NOMO-1 treated with DMSO at 0.1 percent for 48 hours (cell line): Measurements from ENCODE around the gene TBC1D1.

Source experiments
- DNase-seq: peaks from one replicate; lab custom pipeline; 2025; ENCODE audit not compliant: unreplicated experiment; lab: John Stamatoyannopoulos, UW

The TBC1D1 gene

DNA sequence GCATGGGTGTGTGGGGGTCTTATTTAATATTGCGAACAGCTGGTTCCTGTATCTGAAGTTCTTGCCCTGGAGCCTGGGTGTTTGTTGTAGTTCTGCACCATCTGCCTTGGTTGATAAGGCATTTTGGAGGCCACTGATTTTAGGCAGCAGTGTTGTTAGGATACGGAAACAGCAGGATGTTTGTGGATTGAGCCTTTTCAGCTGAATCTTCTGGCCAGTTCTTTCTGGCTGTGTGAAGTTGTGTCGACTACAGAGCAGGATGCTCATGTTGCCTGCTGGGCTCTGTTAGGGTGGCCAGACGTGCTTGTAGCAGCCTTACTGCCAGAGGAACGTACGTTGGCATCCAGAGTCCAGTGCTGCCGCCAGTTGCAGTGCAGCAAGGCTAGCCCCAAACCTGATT is 203.5 kb downstream of the TBC1D1 start:
- DNase-seq = no peak

DNA sequence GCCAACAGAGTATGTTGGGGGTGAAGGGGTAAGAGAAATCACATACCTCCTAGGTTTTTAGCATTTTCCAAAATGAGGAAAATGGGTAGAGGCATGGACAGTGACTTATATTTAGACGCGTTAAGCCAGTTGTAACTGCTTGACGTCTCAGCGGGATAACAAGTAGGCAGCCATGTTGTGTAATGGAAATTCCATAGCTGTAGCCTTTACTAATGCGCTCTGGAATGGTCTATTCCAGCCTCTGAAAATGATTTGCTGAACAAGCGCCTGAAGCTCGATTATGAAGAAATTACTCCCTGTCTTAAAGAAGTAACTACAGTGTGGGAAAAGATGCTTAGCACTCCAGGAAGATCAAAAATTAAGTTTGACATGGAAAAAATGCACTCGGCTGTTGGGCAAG is 204.8 kb downstream of the TBC1D1 start:
- DNase-seq = no peak

DNA sequence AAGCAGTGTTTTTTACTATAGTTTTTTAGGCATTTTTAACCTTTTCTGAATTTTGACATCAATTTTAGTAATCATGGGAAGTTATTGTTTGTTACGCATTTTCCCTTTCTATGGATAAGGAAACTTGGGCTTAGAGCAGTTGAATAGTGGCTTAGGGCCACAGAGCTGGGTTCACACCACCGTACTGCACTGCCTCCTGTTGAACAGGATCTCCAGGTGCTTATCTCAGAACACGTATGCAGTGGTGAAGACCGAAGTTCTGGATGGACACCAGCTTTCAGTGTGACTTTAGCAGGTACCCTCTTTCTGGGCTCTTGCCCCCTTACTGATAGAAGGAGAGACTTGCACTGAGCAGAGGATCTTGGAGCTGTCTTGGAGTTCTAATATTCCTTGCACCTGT is 206.9 kb downstream of the TBC1D1 start:
- DNase-seq = no peak

DNA sequence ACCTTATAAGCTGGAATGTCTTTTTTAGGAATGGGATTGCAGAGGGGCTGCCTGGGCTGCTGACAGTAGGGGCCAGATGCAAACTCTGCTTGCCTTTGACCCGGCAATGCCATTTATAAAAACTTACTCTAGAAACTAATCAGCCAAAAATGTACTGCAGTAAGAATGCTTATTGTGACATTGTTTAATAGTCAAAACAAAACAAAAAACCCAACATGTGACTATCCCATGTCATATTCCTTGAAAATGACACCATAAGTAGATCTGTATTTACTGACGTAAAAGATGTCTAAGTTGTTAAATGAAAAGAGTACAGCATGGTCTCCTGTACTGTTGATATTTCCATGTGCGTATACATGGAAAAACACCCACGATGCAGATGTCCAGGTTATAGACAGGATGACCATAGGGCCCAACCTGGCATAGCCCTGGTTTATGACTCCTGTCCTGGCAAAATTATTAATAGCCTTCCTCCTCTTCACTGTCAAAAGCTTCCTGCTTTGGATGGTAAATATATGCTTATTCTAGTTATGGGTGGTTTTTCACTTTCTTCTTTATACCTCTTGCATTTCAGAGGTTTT is 208.2 kb downstream of the TBC1D1 start:
- no peak for DNase-seq

DNA sequence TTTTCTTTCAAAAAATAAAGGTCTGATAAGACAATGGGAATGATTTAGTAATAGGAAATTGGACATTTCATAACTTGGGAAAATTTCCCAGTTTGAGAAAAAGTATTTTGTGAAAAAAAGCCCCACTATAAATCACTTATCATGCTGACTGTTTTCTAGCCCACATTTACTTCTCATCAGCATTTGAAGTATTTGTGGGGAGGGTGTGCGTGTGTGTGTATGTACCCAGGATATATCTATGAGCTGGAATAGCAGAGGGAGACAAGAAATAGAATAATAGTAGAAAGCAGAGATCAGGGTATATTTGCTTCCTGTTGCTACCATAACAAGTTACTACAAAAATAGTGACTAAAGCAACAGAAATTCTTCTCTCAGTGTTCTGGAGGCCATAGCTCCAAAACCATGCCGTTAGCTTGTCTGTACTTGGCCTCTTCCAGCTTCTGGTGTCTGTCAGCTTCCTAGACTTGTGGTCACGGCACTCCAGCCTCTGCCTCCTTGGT is 209.1 kb downstream of the TBC1D1 start:
- no peak for DNase-seq

DNA sequence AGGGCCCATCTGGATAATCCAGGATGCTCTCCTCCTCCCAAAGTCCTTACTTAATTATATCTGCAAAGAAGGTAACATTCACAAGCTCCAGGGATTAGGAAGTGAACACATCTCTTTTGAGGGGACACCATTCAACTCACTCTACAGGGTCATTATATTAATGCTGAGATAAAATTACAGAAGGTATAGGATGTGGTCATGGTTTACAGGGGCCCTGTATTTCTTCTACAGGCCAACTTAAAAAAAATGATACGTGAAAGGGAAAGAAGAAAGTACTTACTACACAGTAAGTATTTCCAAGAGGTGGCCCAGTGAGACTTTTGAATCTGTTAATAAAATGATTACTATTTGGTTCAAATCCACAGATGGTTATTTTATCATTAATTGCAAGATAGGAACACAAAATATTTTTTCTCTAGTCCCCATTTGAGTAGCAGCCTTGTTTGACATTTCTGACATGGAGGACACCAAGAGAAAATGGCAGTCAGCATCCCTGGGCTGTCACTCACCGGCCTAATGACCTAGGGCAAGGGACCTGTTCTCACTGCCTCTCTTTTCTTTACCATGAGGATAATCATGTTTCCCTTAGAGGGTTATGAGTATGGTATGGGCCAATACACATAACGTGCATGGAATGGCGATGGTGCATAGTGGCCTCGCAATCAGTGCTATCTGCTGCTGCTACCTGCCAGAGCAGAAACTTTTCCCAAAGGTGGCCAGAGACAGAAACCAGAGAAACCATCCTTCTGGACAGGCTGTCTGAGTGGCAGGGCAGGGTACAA is 209.8 kb downstream of the TBC1D1 start:
- no peak for DNase-seq

DNA sequence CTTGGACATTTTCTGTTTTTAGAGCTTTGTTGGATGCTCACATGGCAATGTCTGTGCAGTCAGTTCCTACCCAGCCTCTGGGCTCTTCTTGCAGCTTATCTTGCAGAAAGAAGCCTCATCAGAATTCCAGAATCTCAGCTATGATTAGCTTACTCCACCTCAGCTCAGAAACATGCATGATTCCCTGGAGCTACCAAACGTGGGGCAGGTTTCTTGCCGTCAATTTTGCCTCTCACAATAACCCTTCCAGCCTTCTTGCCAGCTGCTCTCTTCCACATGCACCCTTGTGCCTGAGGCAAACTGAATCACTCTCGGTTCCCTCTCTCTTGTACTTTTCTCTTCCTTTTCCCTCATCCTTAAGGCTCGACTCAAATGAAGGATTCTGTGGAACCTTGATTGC is 210.7 kb downstream of the TBC1D1 start:
- DNase-seq = no peak

DNA sequence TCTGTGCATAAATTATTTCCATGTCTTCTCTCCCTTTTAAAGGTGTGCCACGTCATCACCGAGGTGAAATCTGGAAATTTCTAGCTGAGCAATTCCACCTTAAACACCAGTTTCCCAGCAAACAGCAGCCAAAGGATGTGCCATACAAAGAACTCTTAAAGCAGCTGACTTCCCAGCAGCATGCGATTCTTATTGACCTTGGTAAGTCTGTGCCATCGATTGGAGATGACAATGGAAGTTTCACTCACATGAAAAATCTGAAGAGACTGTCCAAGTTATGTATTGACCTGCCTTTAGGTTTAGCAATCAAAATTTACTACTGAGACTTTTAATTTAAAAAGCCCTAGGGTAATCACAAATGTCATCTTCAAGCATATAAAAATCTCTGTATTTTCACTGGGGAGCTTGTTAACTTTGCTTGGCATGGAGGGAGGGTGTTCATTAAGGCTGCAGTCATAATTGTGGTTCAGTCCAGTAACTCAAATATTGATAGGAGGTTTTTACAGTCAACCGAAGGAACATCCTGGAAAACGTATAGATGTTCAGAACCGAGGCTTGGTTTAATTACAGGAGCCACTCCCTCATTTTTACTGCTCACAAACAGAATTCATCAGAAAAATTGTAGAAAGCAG is 212.2 kb downstream of the TBC1D1 start:
- DNase-seq = no peak

DNA sequence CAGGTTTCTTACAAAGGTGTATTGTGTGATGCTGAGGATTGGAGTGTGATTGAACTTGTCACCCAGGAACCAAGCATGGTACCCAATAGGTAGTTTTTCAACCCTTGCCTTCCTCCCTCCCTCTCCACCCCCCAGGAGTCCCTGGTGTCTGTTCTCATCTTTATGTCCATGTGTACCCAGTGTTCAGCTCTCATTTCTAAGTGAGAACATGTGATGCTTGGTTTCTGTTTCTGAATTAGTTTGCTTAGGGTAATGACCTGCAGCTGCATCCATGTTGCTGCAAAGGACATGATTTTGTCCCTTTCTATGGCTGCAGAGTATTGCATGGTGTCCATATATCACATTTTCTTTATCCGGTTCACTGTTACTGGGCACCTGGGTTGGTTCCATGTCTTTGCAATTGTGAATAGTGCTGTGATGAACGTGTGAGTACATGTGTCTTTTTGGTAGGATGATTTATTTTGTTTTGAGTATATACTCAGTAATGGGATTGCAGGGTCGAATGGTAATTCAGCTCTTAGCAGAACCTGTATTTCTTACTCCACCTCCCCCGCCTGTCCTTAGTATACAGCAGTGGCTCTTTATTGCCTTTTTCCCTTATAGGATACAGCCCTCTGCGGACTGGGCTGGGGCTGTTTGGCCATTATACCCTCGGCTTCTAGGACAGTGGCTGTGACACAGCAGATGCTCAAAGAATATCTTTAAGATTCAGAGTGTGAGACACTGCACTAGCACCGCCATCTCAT is 214.8 kb downstream of the TBC1D1 start:
- DNase-seq = no peak

DNA sequence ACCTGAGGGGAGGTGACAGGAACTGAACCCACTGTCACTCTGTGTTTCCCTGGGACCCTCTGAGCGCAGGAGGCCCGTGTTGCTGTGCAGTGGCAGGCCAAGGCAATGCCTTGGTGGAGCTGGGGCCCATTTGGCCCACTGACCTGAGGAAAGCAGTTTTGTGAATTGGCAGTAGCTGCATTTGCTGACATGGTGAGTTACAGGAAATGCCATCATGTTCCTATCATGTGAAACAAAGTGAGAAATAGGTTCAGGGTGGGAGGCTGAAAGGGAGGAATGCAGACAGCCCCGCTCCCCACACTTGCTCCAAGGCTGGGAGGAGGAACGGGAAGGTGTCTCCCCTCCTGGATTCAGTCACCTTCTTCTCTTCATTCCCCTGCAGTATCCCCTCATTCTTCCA is 215.4 kb downstream of the TBC1D1 start:
- DNase-seq = no peak

DNA sequence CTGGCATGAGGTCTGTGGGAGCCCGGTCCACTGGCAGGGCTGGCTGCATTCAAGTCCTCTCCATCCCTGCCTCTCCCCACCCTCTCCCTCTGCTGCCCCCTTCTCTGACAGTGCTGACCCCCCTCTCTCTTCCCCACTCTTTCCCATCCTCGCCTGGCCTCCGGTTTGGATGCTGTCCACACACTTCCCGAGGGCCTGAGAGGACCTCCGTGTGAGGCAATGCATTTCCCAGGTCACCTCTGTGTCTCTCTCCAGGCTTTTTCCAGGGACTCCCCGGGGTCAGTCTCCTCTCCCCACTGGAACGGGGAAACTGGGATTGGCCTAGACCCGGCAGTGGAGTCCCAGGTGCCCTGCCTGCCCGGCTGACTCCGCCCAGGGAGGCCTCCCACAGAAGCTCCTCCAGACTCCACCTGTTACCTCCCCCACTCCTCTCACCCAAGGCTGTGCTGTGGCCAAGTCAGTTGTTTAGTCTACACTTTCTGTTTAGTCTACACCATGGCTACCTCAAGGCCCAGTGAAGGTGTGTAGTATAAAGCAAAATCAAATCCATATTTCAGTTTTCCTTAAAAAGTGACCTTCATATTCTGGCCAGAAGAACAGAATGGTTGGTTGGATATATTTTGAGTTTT is 216.1 kb downstream of the TBC1D1 start:
- no peak for DNase-seq

DNA sequence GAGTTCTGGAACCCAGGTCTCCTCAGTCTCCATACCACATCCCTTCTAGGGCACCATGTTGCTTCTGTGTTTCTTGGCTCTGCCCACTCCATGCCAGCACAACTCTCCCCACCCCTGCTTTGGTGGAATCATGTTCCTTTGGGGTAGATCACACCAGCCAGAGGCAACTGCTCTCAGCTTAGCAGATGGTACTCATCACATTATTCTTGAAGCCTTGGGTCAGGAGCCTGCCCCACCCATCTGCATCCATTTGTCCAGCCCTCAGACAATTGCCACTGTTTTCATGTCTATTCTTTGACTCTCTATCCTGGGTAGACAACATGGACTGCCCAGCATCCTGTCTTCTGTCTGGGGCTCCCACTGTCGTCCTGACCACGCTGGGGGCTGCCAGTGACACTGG is 216.9 kb downstream of the TBC1D1 start:
- DNase-seq = no peak

DNA sequence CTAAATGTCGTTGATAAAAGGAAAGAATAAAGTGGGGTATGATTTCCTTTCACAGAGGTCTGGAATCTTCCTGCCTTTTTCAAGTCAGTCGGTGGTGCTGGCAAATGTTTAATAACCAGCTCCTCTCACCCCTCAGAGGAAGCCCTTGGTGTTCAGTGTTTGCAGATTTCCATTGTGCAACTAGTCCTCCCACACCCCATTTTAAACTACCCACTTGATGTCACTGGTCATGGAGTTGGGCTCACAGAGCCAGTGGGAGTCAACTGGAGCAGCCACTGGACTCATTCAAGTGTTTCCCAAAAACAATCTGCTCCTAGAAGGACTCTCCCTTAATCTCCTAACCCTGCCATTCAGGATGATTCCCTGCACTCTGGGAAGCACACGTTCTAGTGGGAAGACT is 218.5 kb downstream of the TBC1D1 start:
- no peak for DNase-seq

DNA sequence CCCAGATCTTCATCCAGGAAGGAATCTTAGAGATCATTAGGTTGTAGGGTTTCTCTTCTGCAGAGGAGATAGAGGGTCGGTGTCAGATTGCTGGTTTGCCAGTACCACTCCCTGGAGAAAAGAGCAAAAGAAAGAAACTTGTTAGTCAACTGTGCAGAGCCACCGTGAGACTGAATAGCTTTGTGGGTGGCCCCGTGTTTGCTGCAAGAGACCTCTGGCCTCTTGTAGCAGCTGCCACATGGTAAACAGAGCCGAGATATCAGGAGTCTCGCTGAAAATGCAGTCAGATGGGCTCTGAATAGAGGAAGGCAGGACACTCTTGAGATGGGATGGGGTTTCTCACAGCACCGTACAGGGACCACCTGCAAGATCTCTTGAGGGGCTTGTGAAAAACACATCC is 219.0 kb downstream of the TBC1D1 start:
- no peak for DNase-seq

DNA sequence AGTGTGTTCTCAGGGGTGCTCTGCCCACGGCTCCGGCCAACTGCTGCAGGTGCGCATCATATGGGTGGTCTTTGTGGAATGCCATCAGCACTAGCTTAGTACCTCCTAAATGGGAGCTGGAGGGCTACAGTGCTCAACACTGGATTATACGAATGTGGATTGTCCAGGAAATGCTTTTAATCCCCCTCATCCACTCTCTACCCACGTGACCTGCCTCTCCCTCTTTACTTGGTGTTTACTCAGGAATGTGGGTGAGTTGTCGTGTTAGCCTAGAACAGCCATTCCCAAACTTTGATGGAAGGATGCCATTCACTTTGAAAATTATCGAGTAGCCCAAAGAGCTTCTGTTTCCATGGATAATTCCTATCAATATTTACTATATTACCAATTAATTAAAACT is 220.1 kb downstream of the TBC1D1 start:
- DNase-seq = no peak

DNA sequence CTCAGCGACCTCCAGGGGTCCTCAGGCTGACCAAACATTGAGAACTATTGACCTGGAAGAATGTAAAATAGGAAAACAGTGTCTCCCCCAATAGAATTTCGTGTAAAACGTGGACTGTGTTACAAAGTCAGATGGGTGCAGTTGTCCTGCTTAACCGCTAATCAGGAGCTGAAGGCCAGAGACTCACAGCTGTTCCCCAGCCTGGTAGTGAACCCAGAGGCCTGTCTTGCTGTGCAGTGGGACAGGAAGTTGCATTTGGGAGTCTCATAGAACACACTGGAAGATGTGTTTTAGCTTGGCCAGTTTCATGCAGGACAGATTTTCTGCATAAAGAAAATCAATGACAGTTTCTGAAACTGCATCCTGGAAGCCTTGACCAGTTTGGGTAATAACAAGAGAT is 220.8 kb downstream of the TBC1D1 start:
- DNase-seq = no peak

DNA sequence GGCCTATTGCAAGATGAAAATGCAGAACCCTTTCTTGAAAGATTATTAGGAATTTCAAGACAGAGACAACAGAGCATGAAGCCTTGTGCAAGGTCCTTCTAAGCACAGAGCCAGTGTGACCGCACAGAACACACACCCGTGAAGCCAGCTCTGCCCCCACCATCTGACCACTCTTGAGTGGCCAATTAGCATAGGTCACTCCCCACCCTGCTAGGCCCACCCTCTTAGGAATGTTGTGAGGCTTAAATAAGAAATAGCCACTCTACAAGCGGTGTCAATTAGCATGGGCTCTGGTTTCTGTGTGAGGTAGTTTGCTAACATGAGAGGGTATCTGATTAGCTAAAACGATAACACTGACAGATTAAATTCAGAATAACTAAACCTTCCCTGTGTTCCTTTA is 222.2 kb downstream of the TBC1D1 start:
- DNase-seq = no peak

DNA sequence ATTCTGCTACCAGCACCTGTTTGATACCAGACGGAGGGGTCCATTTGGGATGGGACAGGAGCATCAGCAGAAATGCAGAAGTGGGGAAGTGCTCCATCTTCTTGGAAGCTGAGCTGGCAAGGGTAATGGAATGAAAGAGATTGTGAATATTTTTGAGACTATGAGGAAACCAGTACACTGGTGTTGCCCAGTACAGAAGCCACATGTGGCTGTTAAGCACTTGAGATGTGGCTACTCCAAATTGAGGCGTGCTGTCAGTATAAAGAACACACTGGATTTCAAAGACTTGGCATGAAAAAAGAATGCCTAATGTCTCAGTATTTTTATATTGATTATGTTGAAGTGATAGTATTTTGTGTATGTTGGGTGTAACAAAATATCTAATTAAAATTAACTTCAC is 222.7 kb downstream of the TBC1D1 start:
- no peak for DNase-seq

DNA sequence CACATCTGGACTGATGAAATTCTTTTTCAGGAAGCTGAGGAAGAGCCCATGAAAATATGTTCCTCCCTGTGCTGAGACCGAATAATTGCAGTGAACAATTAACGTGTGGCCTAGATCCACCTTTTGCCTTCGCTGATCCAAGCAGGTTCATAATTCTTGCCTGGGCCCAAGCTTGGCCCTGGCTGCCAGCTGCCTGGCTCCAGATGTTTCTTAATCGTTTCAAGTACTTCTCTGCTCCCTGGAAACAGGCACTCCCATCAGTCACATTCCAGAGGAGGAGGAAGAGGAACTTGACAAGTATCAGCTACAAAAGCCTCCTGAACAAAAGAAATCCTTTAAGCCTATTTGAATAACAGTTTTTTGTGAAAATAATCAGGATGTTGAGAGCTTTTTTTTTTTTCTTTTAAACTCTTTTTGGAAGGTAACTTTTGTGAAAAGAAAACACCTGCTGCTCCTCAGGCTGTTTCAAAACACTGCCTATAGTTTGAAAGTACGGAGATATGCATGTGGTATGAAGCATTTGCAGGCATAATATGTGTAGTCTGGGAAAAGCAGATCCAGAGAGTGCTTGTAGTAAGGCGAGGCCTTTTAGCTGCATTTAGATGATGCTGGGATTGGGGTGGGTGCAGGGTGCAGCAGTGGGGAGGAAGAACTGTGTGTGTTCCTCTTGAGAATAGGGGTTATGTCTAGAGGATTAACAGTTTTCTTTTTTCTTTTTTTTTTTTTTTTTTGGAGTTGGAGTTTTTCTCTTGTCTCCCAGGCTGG is 223.7 kb downstream of the TBC1D1 start:
- no peak for DNase-seq

DNA sequence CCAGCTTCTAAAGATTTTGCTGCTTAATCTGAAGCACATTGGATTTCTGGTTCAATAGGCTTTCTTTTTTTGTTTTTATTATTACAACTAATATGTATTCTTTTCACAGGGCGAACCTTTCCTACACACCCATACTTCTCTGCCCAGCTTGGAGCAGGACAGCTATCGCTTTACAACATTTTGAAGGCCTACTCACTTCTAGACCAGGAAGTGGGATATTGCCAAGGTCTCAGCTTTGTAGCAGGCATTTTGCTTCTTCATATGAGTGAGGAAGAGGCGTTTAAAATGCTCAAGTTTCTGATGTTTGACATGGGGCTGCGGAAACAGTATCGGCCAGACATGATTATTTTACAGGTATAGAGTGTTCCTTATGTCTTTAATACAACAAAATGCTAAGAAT is 224.7 kb downstream of the TBC1D1 start:
- no peak for DNase-seq

DNA sequence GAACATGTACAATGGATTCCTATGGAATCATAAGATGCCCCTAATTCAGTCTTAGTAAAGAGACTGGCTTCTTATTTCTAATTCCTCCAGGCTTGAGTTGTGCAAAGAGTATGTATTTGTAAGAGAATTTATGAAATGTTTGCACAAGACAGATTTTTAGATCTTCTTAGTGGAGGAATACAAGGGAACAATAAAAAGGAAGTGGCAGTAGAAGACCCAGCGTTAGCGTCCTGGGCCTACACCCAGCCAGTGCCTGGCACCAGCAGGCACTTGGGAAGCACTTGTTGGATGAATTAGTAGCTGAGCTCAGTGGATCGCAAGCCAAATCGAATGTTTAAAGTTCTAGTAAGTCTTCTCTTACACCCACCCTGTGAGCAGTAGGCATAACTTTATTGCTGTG is 226.7 kb downstream of the TBC1D1 start:
- no peak for DNase-seq
